Left renal pelvis (tissue), 4 donors: ENCODE results near the gene MED9. TPM values are rescaled to one million over a fixed set of nuclear protein-coding genes. Genes with fewer than 3 reads are reported as not detected.
"Not testable (repeated sequence)": the region's sequence is repeated elsewhere in the genome, so short reads cannot be mapped to it uniquely, and the experiment has no call there.

Experiments used
- DNase-seq, 4 donors: peaks; one replicate each; pipeline ENCODE4 v3.0.0-alpha.2; 2013; ENCODE audit warnings: low read depth in 4 of 4, low spot score in 3 of 4
- polyA plus RNA-seq, 4 donors: library from polyadenylated mRNA; unstranded; fragments of 120-200 nt; gene quantifications; one replicate each; pipeline ENCODE4 v1.2.1, GENCODE V29; 2013; ENCODE audit not compliant: insufficient read length in 4 of 4

The MED9 gene
- polyA plus RNA-seq, 4 donors: 13.0 to 23.8 (median 20.8) TPM

- DNase-seq: no peak
These were observed 22.5 kb upstream of the MED9 start for GRCh38 chr17:17454276-17454675.

GRCh38 chr17:17454700-17455099 lies 22.1 kb upstream of the MED9 start:
- not testable (repeated sequence) for DNase-seq

GRCh38 chr17:17455173-17455572 lies 21.6 kb upstream of the MED9 start:
- DNase-seq: no peak

- DNase-seq: no peak
These were observed 20.5 kb upstream of the MED9 start for GRCh38 chr17:17456251-17456650.

- DNase-seq: no peak
These were observed 19.1 kb upstream of the MED9 start for GRCh38 chr17:17457680-17458079.

GRCh38 chr17:17460038-17460437 lies 16.8 kb upstream of the MED9 start:
- no peak for DNase-seq

- DNase-seq: no peak
These were observed 14.6 kb upstream of the MED9 start for GRCh38 chr17:17462048-17462824.

GRCh38 chr17:17463821-17464220 lies 13.0 kb upstream of the MED9 start:
- DNase-seq: no peak

GRCh38 chr17:17465878-17466277 lies 10.9 kb upstream of the MED9 start:
- DNase-seq: not testable (repeated sequence)

- no peak for DNase-seq
These were observed 10.3 kb upstream of the MED9 start for GRCh38 chr17:17466511-17466910.

GRCh38 chr17:17467016-17467415 lies 9.8 kb upstream of the MED9 start:
- no peak for DNase-seq

- DNase-seq: no peak
These were observed 9.1 kb upstream of the MED9 start for GRCh38 chr17:17467720-17468119.

GRCh38 chr17:17468217-17469010 lies 8.4 kb upstream of the MED9 start:
- no peak for DNase-seq

- DNase-seq: no peak
These were observed 7.4 kb upstream of the MED9 start for GRCh38 chr17:17469358-17469757.

GRCh38 chr17:17469996-17470395 lies 6.8 kb upstream of the MED9 start:
- no peak for DNase-seq

- DNase-seq: no peak
These were observed 4.4 kb upstream of the MED9 start for GRCh38 chr17:17472333-17472920.

- DNase-seq: no peak
These were observed 2.5 kb upstream of the MED9 start for GRCh38 chr17:17474341-17474740.

- no peak for DNase-seq
These were observed 2.4 kb downstream of the MED9 start for GRCh38 chr17:17479209-17479608.

GRCh38 chr17:17480593-17481148 lies 3.9 kb downstream of the MED9 start:
- no peak for DNase-seq

- DNase-seq: no peak
These were observed 5.1 kb downstream of the MED9 start for GRCh38 chr17:17481860-17482259.

GRCh38 chr17:17484451-17484899 lies 7.7 kb downstream of the MED9 start:
- no peak for DNase-seq
